HCT116 (cell line): ENCODE results near the gene STARD3NL. TPM values are rescaled to one million over a fixed set of nuclear protein-coding genes. Genes with fewer than 3 reads are reported as not detected.

ENCODE experiments used
- ATAC-seq: fragments of 200-7000 bp; cut with Tn5 transposase; 2 replicates; pipeline ENCODE4 v1.9.1; 2020; ENCODE audit warnings: mild to moderate bottlenecking, moderate library complexity
- BruUV-seq: library from RNA; stranded (reverse); fragments of 400-500 nt; replicated peaks from 2 replicates; lab custom pipeline; 2021; lab: Mats Ljungman, UMichigan
- CTCF ChIA-PET: fragments of 300-600 bp; sonication (Branson Sonifier 250); formaldehyde crosslinking; loops from one replicate; lab custom pipeline; 2021; ENCODE audit warnings: antibody characterized with exemption; lab: Charles Lee
- POLR2A ChIA-PET: fragments of 300-600, 350-600 bp; sonication (Branson Sonifier 250); formaldehyde crosslinking; loops from one replicate; lab custom pipeline; 2021; ENCODE audit warnings: antibody characterized with exemption; lab: Charles Lee
- RAD21 ChIA-PET, 2 experiments: fragments of 300-600 bp; sonication (Branson Sonifier 250); formaldehyde crosslinking; loops; one replicate each; lab custom pipeline; 2023; ENCODE audit warnings: low total read pairs in 2 of 2; ENCODE audit not compliant: uncharacterized antibody in 2 of 2, unreplicated experiment in 2 of 2, low non-redundant PET in 1 of 2; lab: Charles Lee
- DNase-seq: peaks from one replicate; pipeline ENCODE4 v3.0.0-alpha.2; 2010; ENCODE audit warnings: low read depth, low spot score
- H2AFZ ChIP-seq: fragments of 200-600 bp; shearing (Covaris generic), sonication (generic); 2 replicates; pipeline ENCODE4 v1.6.1; 2017; ENCODE audit warnings: low read depth, mixed run types, mixed read lengths, antibody characterized with exemption, low read length; ENCODE audit not compliant: poor library complexity, severe bottlenecking
- H3K27ac ChIP-seq: 2 replicates; pipeline ENCODE4 v1.5.1; 2012; ENCODE audit warnings: low read depth, low read length
- H3K27me3 ChIP-seq: fragments of 200-600 bp; sonication (generic); 2 replicates; pipeline ENCODE4 v1.6.1; 2016; ENCODE audit warnings: mixed run types, low read length, mixed read lengths; ENCODE audit not compliant: insufficient read depth
- H3K36me3 ChIP-seq, 2 experiments: fragments of 200-500 bp in 1 of 2; fragments of 200-600 bp in 1 of 2; sonication (Bioruptor generic) in 1 of 2; sonication (generic) in 1 of 2; 2 replicates each; pipeline versions ENCODE4 v1.5.1 to v1.6.1; 2014 to 2016; ENCODE audit warnings: low read length in 2 of 2, inconsistent platforms in 1 of 2, mixed read lengths in 1 of 2, mixed run types in 1 of 2; ENCODE audit not compliant: insufficient read depth in 2 of 2, control insufficient read depth in 1 of 2
- H3K4me1 ChIP-seq, 2 experiments: fragments of 200-600 bp in 1 of 2; sonication (generic) in 1 of 2; 2 replicates each; pipeline versions ENCODE4 v1.5.1 to v1.6.1; 2012 to 2017; ENCODE audit warnings: low read length in 2 of 2, inconsistent platforms in 1 of 2, mild to moderate bottlenecking in 1 of 2, mixed read lengths in 1 of 2, mixed run types in 1 of 2, moderate library complexity in 1 of 2; ENCODE audit not compliant: insufficient read depth in 2 of 2, control insufficient read depth in 1 of 2
- H3K4me2 ChIP-seq: fragments of 200-600 bp; sonication (generic); 2 replicates; pipeline ENCODE4 v1.6.1; 2017; ENCODE audit warnings: mixed run types, low read length, mixed read lengths
- H3K4me3 ChIP-seq, 2 experiments: fragments of 200-600 bp in 1 of 2; sonication (generic) in 1 of 2; replicated peaks in 1 of 2; 2 replicates each; pipeline ENCODE4 v1.5.1; 2011 to 2016; ENCODE audit warnings: low read length in 2 of 2, control low read depth in 1 of 2, low read depth in 1 of 2, mild to moderate bottlenecking in 1 of 2, mixed read lengths in 1 of 2, mixed run types in 1 of 2
- H3K79me2 ChIP-seq: fragments of 200-600 bp; sonication (generic); 2 replicates; pipeline ENCODE4 v1.6.1; 2017; ENCODE audit warnings: mild to moderate bottlenecking, mixed run types, low read length, moderate library complexity, mixed read lengths; ENCODE audit not compliant: insufficient read depth
- H3K9ac ChIP-seq: fragments of 200-600 bp; sonication (generic); 2 replicates; pipeline ENCODE4 v1.6.1; 2016; ENCODE audit warnings: low read length, mixed read lengths
- H3K9me2 ChIP-seq: fragments of 200-600 bp; sonication (generic), shearing (Covaris generic); 2 replicates; pipeline ENCODE4 v1.6.1; 2017; ENCODE audit warnings: mixed run types, mild to moderate bottlenecking, moderate library complexity; ENCODE audit not compliant: insufficient read depth
- H3K9me3 ChIP-seq, 2 experiments: fragments of 200-500 bp in 1 of 2; fragments of 200-600 bp in 1 of 2; sonication (Bioruptor generic) in 1 of 2; sonication (generic) in 1 of 2; 2 replicates each; pipeline ENCODE4 v1.6.1; 2014 to 2017; ENCODE audit warnings: low read length in 2 of 2, mixed read lengths in 2 of 2, inconsistent platforms in 1 of 2, low read depth in 1 of 2, mild to moderate bottlenecking in 1 of 2, mixed run types in 1 of 2, moderate library complexity in 1 of 2; ENCODE audit not compliant: control insufficient read depth in 1 of 2, insufficient read depth in 1 of 2
- H4K20me1 ChIP-seq: fragments of 200-600 bp; sonication (generic), shearing (Covaris generic); 2 replicates; pipeline ENCODE4 v1.6.1; 2017; ENCODE audit warnings: mixed run types, mild to moderate bottlenecking, moderate library complexity; ENCODE audit not compliant: insufficient read depth
- CBX3 ChIP-seq: IDR thresholded peaks from 2 replicates; pipeline ENCODE4 v1.6.1; 2012; ENCODE audit warnings: low read depth
- CEBPB ChIP-seq: IDR thresholded peaks from 2 replicates; pipeline ENCODE4 v1.6.1; 2012; ENCODE audit warnings: low read depth
- CTCF ChIP-seq, 3 experiments: fragments of 200-600 bp in 1 of 3; sonication (generic) in 1 of 3; IDR thresholded peaks in 2 of 3; conservative IDR thresholded peaks in 1 of 3; 2 replicates each; pipeline ENCODE4 v1.5.1; 2012 to 2017; ENCODE audit warnings: low read depth in 2 of 3, low read length in 2 of 3, antibody characterized with exemption in 1 of 3, borderline replicate concordance in 1 of 3, control low read depth in 1 of 3, mild to moderate bottlenecking in 1 of 3, mixed read lengths in 1 of 3, mixed run types in 1 of 3, moderate library complexity in 1 of 3; ENCODE audit not compliant: insufficient read depth in 1 of 3
- EGR1 ChIP-seq: IDR thresholded peaks from 2 replicates; pipeline ENCODE4 v1.6.1; 2012; ENCODE audit warnings: low read depth
- EZH2 ChIP-seq: fragments of 200-600 bp; sonication (generic); IDR thresholded peaks from 2 replicates; pipeline ENCODE4 v1.6.1; 2017; ENCODE audit warnings: antibody characterized with exemption, mixed run types
- EZH2phosphoT487 ChIP-seq: fragments of 200-600 bp; IDR thresholded peaks from 2 replicates; pipeline ENCODE4 v1.6.1; 2018; ENCODE audit warnings: antibody characterized with exemption, borderline replicate concordance
- FOSL1 ChIP-seq: IDR thresholded peaks from 2 replicates; pipeline ENCODE4 v1.6.1; 2012; ENCODE audit warnings: low read depth
- JUND ChIP-seq: IDR thresholded peaks from 2 replicates; pipeline ENCODE4 v1.6.1; 2012
- POLR2AphosphoS5 ChIP-seq: IDR thresholded peaks from 2 replicates; pipeline ENCODE4 v1.6.1; 2011; ENCODE audit warnings: mild to moderate bottlenecking, low read depth, low read length, moderate library complexity
- RAD21 ChIP-seq: IDR thresholded peaks from 2 replicates; pipeline ENCODE4 v1.6.1; 2012; ENCODE audit warnings: low read depth, mild to moderate bottlenecking
- SIN3A ChIP-seq: IDR thresholded peaks from 2 replicates; pipeline ENCODE4 v1.6.1; 2012; ENCODE audit warnings: low read depth
- SP1 ChIP-seq: IDR thresholded peaks from 2 replicates; pipeline ENCODE4 v1.6.1; 2012; ENCODE audit warnings: low read depth
- SRF ChIP-seq: IDR thresholded peaks from 2 replicates; pipeline ENCODE4 v1.6.1; 2012; ENCODE audit warnings: low read depth
- intact Hi-C: fragments of 100-400 bp; cut with micrococcal nuclease; formaldehyde crosslinking; loops from 2 replicates; pipeline ENCODE4 v1.10.0; 2022
- total RNA-seq: library from RNA; stranded (reverse); gene quantifications from one replicate; pipeline ENCODE4 v1.2.1, GENCODE V29; 2021; ENCODE audit not compliant: unreplicated experiment
- TF ChIP-seq, protein P1 (sequence below): IDR thresholded peaks from 2 replicates; pipeline ENCODE4 v1.6.1; 2012
- TF ChIP-seq, protein P2 (sequence below): IDR thresholded peaks from 2 replicates; pipeline ENCODE4 v1.6.1; 2012

STARD3NL gene
- total RNA-seq, 1 experiment from 2014 or later: 32.0 TPM

DNA sequence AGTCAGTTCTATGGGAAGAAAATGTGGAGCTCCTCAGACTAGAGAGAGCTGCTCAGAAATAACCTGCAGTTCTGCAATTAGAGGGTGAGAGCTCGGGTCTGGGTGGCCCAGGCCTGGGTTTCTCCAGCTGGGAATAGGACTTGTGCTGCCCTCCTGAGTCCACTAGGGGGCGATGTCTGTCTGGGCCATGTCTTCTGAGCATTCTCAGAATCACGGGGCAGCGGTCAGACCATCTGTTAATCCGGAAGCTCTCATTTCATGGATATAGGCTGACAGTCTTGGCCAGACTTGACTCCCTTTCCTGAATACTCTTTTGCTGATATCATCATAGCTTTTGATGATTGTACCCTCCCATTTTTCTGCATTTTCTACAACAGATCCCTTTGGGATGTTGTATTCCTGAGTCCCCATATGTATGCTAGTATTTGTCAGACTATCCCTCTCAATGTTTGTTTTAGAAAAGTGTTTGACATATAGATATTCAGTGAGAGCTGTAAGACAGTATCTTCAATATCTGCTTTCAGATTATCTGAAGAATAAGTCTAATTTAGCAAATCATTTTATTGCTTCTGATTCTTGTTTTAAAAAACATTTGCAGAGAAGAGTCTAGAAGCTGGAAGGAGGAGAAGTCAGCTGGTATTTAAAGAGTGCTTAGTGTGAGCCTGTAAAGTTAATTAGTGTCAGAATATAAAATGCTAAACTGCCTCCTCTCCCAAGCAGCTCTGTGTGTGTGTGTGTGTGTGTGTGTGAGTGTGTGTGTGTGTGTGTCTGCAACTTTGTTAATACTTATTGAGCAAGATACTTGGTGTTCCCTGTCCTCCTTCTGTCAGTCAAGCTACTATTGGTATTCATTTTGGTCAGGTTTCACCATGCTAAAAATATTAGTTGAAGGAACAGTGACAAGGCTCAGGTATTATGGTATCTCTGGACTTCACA lies 38.0 kb downstream of the STARD3NL start:
- CTCF ChIA-PET: interaction anchor here (0.6 to 3.3 kb wide), 36 partner anchors 8 to 314 kb away, joined by 3 to 49 read pairs (median 6); partner anchors contain the start of genes SFRP4 and STARD3NL
- H3K36me3 ChIP-seq: peaks cover 0 to 21% of the 10 kb centered on the region in 2 experiments; a peak in 2 of 4 replicates
- peak; percentile 68 for TF ChIP-seq RAD21
- no peak for TF ChIP-seq SP1
- no peak for TF ChIP-seq FOSL1
- TF ChIP-seq SIN3A: no peak
- TF ChIP-seq CBX3: no peak
- no peak for TF ChIP-seq CEBPB
- no peak for TF ChIP-seq SRF
- TF ChIP-seq EZH2phosphoT487: no peak
- TF ChIP-seq JUND: no peak
- no peak for TF ChIP-seq POLR2AphosphoS5
- TF ChIP-seq CTCF (IDR thresholded peaks at IDR 0.05 in 2 of 3, conservative IDR thresholded peaks at IDR 0.05 in 1 of 3; ENCODE audit: borderline replicate concordance in 1 of 3, insufficient read depth in 1 of 3, low read depth in 2 of 3, low read length in 2 of 3): peak; percentile 71 to 98 (median 97)
- no peak for TF ChIP-seq EGR1
- TF ChIP-seq, protein P1, sequence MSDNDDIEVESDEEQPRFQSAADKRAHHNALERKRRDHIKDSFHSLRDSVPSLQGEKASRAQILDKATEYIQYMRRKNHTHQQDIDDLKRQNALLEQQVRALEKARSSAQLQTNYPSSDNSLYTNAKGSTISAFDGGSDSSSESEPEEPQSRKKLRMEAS: no peak
- TF ChIP-seq, protein P2, sequence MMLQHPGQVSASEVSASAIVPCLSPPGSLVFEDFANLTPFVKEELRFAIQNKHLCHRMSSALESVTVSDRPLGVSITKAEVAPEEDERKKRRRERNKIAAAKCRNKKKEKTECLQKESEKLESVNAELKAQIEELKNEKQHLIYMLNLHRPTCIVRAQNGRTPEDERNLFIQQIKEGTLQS: no peak
- no peak for TF ChIP-seq EZH2
- TF ChIP-seq, all 23 proteins: peak for 2
- Histone ChIP-seq H3K27me3 (no peaks in the 10 kb centered on the region), H3K9me2 (no peaks in the 10 kb centered on the region), H4K20me1 (no peaks in the 10 kb centered on the region), H3K4me1 (no peaks in the 10 kb centered on the region), H3K4me2 (no peak overlapping the region), H3K9ac (no peak overlapping the region), H3K27ac (no peak overlapping the region), H3K79me2 (no peaks in the 10 kb centered on the region), H3K9me3 (no peaks in the 10 kb centered on the region), H2AFZ (no peak overlapping the region), H3K4me3 (no peak overlapping the region)
- BruUV-seq: no TSS peak
- DNase-seq: peak; percentile 31
- ChIA-PET RAD21 (interaction anchor here (0.6 to 1.4 kb wide), 5 partner anchors 103 to 122 kb away, joined by 3 to 4 read pairs (median 3); no protein-coding TSS in a partner anchor), POLR2A (interaction anchor here (1.0 kb wide), 1 partner anchor 38 kb away, joined by 3 read pairs; the partner anchor contains the start of gene STARD3NL)
- peak; percentile 98 for ATAC-seq
- intact Hi-C loops: loop anchor here (2.0 kb wide), 1 partner anchor 315 kb away; no protein-coding TSS in a partner anchor
